Thyroid gland (tissue), 4 donors: Measurements from ENCODE around the gene LDB2.

Experiments
- POLR2A ChIP-seq, 2 donors: fragments of 450-650 bp; IDR thresholded peaks; one replicate each; pipeline ENCODE4 v1.6.1; 2017; ENCODE audit warnings: antibody characterized with exemption in 2 of 2, mild to moderate bottlenecking in 2 of 2, moderate library complexity in 1 of 2
- TF ChIP-seq, protein P1 (sequence below), 6 experiments: fragments of 200-600 bp in 3 of 6; fragments of 450-650 bp in 3 of 6; sonication (generic) in 3 of 6; IDR thresholded peaks; one replicate each; pipeline ENCODE4 v1.5.1; 2016 to 2019; ENCODE audit warnings: antibody characterized with exemption in 6 of 6, mild to moderate bottlenecking in 2 of 6, inconsistent platforms in 1 of 6, moderate library complexity in 1 of 6

GRCh38 chr4:16726368-16727050 lies 171.9 kb downstream of the LDB2 start:
- TF ChIP-seq, protein P1, sequence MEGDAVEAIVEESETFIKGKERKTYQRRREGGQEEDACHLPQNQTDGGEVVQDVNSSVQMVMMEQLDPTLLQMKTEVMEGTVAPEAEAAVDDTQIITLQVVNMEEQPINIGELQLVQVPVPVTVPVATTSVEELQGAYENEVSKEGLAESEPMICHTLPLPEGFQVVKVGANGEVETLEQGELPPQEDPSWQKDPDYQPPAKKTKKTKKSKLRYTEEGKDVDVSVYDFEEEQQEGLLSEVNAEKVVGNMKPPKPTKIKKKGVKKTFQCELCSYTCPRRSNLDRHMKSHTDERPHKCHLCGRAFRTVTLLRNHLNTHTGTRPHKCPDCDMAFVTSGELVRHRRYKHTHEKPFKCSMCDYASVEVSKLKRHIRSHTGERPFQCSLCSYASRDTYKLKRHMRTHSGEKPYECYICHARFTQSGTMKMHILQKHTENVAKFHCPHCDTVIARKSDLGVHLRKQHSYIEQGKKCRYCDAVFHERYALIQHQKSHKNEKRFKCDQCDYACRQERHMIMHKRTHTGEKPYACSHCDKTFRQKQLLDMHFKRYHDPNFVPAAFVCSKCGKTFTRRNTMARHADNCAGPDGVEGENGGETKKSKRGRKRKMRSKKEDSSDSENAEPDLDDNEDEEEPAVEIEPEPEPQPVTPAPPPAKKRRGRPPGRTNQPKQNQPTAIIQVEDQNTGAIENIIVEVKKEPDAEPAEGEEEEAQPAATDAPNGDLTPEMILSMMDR (IDR thresholded peaks at IDR 0.05): no peak
- no peak for TF ChIP-seq POLR2A (IDR thresholded peaks at IDR 0.05)
